ENCODE measurements around the gene IL1RAPL1.

The IL1RAPL1 gene

DNA sequence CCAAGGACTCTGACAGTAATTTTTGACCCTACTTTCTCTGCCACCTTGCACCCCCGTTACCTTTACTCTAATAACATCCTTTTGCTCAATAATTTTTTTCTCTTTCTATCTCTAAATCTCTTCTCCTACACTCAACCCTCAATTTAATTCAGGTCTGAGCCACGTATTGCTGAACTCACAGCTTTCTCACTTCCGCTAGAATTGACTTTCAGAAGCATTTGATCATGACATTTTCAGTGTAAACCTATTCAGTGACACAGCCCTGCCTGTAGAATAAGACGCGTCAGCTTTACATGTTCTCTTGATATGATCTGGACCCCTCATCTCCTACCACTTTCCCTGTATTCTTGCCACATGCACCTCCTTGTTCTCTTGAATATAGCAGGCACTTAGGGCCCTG is 1188.6 kb downstream of the IL1RAPL1 start:
- DNase-seq (ENCODE audit: low read depth) = no peak

DNA sequence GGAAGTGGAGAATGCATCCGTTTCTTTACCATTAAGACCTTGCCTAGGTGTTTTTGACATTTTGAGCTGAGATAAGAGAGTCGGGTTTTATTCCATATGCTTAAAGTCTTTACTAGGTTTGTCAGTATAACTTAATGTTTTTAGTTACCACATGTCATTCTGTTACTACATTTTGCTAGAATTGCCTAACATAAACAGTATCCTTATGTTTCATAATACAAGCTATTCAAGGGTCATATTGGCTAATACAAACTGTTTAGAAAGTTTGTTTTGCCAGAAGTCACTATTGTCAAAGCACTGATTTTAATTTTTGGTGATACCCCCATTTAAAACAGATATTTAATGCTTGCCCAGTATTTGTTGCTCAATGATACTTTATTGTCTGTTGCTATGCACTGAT is 1200.4 kb downstream of the IL1RAPL1 start:
- DNase-seq (ENCODE audit: low read depth) = no peak

DNA sequence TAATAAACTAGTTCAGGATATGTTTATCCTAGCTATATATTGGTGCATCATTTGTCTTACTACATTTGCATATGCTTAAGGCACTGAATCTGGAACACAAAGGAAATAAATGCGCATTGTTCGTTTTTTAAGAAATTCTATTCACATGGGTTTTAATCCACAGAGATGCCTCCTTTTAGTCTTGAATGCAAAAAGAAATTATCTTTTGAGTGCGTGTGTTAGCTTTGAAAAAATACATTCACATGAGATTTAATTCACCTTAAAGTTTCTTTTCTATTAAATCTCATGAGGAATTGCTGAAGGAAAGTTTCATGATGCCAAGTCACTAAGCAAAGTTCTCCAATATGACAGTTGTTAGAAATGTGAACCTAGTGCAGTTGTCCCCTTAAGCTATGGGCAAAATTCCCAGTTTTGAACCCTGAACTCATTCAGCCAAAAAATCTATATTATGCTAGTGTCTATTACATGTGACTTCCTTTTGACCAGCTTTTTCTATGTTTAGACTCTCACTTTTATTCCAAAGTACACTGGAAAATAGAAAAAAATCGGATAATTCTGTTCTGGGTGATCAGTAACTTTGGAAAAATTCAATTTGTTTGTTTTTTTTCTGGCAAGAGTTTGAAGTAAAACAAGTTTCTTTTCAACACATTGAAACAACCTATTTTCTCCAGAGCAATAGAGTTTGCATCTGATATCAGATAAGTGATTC is 1201.9 kb downstream of the IL1RAPL1 start:
- no peak for DNase-seq (ENCODE audit: low read depth)

DNA sequence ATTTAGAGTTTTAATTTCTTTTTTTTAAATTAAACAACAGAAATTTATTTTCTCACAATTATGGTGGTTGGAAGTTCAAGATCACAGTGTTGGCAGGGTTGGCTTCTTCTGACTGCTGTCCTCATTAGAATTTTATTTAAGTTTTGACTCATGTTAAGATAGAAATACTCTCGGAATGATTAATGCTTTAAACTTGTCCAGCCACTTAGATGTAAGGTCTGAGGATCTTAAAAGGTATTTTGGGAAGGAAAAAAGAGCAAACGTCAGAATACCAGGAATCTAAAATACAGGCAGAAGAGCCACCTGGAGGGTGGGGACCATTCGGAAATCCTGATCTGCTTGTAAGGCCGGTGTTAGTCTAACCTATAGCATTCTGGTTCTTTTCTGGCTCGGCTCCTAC is 1205.1 kb downstream of the IL1RAPL1 start:
- DNase-seq (ENCODE audit: low read depth) = no peak

DNA sequence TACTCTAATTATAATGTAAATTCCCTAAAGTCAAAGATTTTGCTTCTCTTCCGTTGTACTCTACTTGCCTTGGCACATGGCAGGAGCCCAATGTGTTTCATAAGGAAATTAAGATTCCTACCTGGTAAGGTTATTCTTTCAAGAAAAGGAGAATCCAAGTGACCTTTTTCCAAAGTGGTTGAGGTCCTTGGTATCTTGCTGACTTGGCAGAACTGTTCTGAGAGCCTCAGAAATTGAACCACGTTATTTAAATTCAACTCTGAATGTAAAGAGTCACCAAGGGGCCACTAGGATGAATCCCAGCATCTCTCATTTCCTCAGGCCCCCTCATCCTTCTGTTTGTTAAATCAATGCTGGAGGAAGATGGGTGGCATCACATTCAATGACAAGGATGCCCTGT is 1209.9 kb downstream of the IL1RAPL1 start:
- DNase-seq (ENCODE audit: low read depth) = no peak

DNA sequence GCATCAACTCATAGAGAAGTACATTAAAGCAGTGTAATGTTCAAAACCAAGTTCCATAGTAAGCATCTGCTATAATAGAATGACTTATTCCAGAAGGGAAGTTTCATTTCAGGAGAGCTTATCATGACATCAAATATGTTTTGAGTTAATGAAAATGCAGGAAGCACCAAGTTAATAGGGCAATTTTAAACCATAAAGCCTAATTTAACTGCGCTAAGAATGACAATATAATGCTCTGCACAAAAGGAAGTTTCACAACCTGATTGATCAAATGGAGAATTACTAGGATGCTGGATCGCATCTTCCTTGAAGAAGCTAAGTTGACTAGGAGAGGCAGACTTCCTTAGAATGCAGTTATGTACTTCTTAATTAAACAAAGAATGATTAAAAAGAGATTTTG is 1211.2 kb downstream of the IL1RAPL1 start:
- no peak for DNase-seq (ENCODE audit: low read depth)

DNA sequence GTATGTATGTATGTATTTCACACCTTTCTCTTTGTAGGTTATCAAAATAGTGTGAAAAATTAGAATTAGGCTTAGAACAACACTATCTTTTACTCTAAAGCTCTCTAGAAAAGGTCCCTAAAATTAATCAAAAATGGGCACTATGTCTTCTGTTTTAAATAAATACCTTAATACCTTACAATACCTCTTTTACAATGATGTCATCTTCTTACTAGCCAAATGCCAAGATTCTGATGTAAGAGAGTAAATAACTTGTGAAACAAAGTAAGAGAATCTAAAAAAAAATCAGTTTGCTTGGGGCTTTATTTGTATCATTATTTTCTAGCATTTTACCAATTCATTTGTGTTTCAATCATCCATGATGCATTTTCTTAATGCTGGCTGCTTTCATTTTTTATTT is 1225.9 kb downstream of the IL1RAPL1 start:
- no peak for DNase-seq (ENCODE audit: low read depth)

DNA sequence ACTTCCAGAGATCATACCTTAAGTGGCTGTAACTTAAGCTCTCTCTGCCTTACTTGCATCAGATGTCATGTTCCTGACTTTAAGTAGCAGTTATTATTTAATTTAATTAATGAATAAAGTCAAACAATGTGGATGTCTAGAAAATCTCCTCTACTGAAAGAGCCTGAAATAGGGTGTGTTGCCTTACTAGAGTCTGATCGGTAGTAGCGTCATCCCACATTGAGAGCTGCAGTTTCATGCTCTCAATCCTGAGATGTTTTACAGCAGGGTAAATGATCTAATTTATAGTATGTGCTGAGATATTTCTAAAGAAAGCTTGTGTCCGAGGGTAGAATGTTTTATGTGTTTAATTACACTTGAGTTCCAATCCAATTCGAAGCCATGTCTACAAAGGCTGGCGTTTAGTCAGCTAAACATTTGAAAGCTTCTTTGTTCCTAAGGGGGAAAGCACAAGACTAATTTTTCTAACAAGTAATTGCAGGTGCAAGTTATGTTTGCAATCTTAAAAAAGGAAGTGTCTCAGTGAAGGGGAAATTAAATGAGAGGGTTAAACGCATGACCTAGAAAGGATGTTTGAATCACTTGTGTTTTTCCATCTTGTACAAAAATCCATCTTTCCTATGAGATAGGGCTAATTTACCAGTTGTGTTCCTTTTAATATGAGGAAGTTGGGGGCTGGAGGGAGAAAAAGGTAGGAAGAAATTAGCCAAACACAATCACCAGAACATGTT is 1237.1 kb downstream of the IL1RAPL1 start:
- no peak for DNase-seq (ENCODE audit: low read depth)

DNA sequence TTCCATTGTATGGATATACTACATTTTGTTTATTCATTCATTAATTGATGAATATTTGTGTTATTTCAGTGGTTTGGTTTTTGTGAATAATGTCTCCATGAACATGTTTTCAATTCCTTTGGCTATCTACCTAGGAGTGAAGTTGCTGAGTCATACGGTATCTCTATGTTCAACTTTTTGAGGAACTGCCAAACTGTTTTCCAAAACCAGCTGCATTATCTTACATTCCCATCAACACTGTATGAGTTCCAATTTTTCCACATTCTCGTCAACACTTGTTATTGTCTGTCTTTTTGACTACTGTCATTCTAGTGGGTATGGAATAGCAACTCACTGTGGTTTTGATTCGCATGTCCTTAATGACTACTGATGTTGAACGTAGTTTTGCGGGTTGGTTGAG is 1239.5 kb downstream of the IL1RAPL1 start:
- no peak for DNase-seq (ENCODE audit: low read depth)

DNA sequence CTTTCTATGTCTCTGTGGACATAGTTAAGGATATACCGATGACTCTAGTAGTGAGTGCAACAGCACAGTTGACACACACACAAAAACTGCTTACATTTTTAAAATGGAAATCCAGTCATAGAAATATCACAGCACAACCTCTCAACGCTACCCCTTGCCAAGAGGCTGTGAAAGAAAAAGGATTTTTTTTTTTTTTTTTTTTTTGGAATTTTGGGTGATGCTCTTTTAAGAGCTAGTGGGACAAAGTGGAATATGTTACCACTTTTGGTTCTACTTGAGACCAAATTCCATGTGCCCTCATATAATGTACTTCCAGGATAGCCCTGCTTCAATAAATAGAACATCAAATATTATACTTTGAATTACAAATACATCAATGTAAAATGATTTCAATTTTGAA is 1247.1 kb downstream of the IL1RAPL1 start:
- DNase-seq (ENCODE audit: low read depth) = no peak

DNA sequence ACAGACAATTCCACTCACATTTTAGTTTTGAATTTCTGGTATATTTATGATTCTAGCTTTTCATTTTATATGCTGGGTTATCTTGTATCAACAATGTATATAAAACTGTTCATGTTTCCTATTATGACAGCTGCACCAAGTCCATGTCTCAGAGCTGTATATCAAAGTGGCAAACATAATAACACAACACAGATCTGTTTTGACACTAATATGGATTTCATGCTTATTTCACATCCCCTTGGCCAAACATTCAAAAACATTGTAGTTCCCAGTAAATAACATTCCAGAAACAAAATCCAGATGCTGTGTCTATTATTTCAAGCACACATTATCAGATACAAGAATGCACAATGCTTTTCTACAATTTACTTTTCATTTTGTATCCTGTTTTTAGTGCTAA is 1247.5 kb downstream of the IL1RAPL1 start:
- no peak for DNase-seq (ENCODE audit: low read depth)

DNA sequence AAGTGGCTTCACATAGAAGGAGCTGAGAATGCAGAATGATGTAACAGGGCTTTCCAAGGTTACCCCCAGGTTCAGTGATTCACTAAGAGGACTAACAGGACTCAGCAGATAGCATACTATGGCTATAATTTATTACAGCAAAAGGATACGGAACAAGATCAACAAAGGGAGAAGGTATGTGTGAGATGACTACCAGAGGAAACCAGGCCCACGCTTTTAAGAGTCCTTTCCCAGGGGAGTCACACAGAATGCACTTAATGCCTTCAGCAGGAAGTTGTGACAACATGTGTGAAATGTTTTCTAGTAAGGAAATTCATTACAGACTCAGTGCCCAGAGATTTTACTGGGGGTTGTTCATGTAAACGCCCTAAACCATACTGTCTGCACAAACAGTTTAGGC is 1254.5 kb downstream of the IL1RAPL1 start:
- DNase-seq (ENCODE audit: low read depth) = no peak

DNA sequence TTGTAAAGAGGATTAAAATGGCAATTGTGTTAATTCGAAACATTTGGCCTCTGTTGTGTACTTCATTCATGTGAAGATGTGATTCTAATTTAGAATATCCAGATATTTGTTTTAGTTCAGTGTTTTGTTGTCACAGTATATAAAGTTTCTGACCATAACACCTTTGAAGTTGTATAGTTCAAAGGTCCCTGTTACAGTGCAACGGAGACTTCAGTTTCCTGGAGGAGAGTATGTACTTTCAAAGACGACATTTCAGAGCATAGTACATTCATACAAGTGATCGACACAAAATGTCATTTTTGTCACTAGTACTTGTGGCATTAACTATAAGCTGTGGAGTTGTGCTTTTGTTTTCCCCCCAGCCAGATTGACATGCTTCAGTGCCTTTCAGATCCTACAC is 1255.3 kb downstream of the IL1RAPL1 start:
- no peak for DNase-seq (ENCODE audit: low read depth)

DNA sequence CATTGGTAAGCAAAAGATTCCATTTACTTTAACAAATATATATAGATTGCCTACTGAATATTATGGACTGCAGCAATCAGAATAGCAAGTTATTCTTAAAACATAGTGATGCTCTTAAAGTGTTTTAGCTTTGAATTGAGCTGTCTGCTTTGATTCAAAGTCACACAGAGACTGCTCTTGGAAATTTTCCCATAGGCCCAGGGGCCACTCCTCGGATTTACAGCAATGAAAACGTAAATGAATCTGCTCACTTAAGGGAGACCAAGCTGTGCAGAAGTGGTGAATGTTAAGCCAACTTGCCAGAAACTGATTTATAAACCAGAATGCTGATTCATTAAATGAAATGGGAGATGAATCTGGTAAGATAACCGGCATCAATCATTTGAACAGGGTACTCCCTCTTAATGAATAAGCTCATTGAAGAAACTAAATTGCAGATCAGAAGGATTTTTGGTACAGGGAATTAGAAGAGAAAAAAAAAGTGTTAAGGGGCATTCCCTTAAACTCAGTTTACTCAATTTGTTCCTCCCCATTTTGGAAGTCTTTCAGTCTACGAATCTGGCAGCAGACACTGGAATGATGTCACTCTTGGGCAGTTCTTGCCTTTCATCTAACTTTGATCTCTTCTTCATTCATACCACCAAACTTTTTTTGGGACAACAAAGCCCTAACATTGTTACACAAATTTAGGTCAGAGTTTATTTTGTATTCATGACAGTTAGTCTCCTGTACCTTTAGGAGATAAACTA is 1264.8 kb downstream of the IL1RAPL1 start:
- no peak for DNase-seq (ENCODE audit: low read depth)

DNA sequence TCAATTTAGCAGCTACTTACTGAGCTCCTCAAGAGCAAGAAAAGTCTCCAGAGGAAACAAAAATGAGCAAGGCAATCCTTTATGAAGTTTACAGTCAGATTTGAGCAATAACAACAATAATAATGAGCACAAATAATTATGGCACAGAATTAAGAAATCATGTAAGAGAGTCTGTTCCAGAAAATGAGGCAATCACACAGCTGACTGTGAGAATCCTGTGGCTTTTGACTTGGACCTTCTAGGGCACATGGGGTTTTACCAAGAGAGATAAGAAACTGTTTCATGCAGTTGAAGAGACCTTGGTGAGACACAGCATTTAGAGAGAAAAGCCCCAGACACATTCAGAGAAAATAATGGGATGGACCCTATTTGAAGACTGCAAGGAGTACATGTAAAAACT is 1265.5 kb downstream of the IL1RAPL1 start:
- DNase-seq (ENCODE audit: low read depth) = no peak

DNA sequence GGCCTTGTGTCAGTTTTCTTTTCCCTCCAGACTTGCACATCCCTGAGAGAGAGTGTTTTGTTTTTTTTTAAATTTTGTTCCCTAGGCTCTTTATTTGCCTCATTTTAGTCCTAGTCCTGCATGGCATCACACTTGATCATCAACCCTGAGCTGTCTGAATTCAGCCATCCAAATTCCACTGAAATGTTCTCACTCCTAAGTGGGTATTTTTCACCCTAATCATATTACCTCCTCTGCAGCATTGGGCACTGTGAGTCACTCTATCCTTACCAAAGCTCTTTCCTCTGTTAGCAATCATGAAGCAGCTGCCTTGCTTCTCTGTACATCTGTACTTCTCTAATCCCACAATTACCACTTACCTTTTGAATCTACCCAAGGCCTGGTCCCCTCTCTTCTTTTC is 1271.5 kb downstream of the IL1RAPL1 start:
- no peak for DNase-seq (ENCODE audit: low read depth)

DNA sequence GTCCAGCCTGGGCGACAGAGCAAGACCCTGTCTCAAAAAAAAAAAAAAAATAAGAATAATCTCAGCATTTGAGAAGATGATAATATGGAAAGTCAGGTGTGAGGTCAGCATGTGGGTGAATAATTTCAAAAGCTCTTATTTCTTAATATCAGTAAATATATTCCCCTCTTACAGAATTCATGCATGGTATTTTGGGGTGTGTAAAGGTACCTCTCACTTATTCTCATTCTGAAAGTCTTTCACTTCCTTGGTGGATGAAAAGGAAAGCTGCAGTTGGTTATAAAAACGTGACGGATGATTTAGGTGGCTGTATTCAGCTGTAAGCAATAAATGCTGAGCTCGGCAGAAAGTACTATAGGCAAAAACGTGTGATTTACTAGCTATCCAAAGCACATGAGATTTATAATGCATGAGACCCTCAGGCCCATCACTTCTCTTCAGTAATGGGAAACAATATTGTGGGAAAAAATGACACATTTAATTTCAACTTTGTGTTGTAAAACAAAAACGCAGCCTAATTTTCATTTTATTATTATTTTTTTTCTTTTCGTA is 1275.0 kb downstream of the IL1RAPL1 start:
- no peak for DNase-seq (ENCODE audit: low read depth)

DNA sequence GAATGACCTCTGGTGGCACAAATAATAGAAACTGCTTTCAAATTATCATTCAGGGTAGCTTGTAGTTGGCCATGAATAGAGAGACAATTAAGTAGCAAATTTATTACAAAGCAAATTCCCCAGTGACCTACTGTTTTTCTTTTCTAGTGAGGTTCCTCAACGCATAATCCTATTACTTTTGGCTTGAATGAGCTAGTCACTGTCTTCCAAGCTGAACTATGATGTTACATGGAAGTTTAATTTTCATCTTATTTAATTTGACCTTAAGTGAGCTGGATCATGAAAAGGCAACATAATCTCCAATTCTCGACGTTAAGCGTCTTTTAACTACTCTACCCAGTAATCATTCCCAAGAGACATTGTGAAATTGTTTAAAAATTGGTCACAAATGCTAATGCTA is 1280.7 kb downstream of the IL1RAPL1 start:
- DNase-seq (ENCODE audit: low read depth) = no peak

DNA sequence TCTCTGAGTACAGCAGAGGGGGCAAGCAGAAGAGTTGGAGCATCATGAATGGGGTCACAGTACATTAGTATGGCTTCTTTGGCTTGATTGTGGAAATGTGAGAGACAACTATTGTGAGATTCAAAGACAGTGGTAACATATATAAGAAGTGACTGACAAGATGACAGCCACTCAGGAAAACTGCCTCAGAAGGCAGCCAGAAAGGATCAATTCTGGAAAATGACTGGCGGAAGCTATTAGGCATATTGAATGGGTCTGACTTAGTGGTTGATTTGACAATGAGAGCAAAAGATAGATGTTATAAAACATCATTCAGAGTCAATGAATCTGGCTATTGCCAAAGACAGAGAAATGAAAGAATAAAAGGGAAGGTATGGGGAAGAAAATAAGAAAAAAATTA is 1282.6 kb downstream of the IL1RAPL1 start:
- DNase-seq (ENCODE audit: low read depth) = no peak

DNA sequence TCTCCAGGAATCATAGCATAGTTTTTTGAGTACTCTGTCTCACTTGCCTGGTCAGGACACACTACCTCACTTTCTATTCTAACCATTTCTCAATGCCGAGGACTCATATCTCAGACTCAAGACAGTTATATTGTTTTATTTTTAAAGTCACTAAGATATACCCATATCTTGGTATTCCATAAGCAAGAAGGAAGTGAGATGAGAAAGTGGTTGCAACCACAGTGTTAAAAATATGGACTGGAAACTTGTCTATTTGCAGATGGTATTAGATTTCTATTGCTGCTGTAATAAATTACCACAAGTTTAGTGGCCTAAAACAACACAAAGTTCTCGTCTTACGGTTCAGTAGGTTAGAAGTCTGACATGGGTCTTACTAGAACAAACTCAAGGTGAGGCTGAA is 1283.4 kb downstream of the IL1RAPL1 start:
- no peak for DNase-seq (ENCODE audit: low read depth)

DNA sequence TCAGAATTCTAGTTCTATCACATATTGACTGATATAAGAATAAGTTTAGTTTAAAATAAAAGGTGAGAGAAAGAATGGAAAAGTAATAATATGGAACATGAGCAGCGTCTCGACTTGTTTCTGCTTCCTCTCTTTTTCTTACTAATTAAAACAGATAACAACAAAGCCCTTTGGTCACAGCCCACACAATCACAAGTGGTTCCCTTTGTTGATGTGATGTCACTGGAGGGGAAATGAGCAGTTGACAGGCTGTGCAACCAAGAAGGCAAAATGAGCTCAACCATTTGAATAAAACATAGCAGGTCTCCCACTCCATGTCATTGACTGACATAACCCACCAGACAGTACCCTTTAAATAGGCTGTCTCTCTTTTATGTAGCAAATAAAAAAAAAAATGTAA is 1285.6 kb downstream of the IL1RAPL1 start:
- no peak for DNase-seq (ENCODE audit: low read depth)

DNA sequence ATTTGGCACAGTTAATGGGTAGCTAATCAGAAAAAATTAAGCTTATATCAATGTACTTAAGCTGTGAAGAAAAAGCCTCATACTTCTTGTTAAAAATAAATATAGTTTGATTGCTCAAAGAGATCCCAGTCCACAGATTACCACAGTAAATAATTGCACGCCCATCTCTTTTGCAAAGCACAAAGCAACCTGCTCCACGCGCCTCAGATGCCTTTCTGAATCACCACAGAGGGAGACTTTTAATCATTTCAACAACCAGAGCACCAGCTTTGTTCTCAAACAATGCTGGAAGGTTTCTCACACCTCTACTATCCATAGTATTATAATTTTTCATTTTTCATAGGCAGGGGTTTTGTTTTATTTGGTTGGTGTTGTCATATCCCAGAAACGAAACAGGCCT is 1289.5 kb downstream of the IL1RAPL1 start:
- no peak for DNase-seq (ENCODE audit: low read depth)

DNA sequence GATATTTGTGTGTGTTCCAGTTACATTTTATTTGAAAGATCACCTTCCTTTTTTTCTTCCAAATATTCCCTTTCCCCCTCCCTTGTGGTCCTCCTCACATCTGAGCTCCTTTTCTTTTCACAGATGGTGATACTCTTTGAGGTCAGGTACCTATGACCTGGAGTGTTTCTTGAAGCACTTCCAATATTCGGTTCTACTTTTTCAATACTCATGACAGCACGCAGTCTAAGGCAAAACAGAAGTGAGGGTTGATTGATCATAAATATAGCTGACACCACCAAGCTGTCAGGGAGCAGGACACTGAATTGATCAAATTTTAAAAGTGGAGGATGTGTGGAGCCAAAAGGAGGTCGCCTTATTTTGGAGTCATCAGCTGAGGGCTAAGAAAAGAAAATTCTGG is 1293.7 kb downstream of the IL1RAPL1 start:
- no peak for DNase-seq (ENCODE audit: low read depth)
